ENCODE data around the gene GRIP2.
A peak's percentile ranks its signal among the peaks of the same experiment; 100 is the strongest.

GRIP2 gene

GRCh38 chr3:14561051-14561960 is 21.2 kb upstream of the GRIP2 start:
- DNase-seq (ENCODE audit: low spot score), result no peak

- DNase-seq (ENCODE audit: low spot score), result no peak
Observed at GRCh38 chr3:14560110-14560509, 20.0 kb upstream of the GRIP2 start.

- no peak for DNase-seq (ENCODE audit: low spot score)
Observed at GRCh38 chr3:14558029-14558428, 17.9 kb upstream of the GRIP2 start.

- peak; percentile 56 for DNase-seq (ENCODE audit: low spot score)
Observed at GRCh38 chr3:14555835-14556234, 15.7 kb upstream of the GRIP2 start.

DNA sequence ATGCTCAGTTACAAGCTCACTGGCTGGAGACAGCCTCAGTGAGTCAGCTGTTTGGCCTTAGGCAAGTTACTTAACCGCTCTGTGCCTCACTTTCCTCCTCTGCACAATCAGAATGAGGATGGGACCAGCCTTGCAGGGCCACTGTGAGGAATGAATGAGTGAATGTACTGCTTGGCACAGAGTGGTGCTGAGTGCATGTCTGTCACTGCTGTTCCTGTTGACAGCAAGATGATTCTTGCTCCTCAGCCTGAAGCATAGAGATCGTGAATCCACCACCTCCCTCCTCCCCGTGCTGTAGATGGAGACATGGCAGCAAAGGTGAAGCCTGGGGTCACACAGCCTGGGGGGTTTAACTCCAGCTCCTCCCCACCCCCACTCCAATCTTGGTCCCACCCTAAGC is 14.6 kb upstream of the GRIP2 start:
- DNase-seq (ENCODE audit: low spot score), result no peak

DNA sequence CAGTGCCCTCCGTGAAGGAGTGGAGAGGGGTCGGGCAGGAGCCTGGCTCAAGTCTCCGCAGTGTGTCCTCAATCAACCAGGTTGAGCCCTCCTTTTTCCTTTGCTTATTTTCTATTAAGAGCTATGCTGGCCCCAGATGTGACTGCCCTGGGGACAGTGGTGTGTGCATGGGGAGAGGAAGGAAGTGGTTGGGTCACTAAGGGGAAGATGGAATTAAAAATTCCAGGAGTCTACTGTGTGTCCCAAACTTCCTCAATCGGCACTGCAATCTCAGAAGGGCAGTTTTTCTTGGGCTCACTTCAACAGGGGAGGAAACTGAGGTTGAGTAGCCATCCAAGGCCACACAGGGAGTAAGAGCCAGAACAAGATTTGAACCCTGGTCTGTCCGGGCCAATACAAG is 13.7 kb upstream of the GRIP2 start:
- DNase-seq (ENCODE audit: low spot score), result no peak

GRCh38 chr3:14552717-14553116 is 12.6 kb upstream of the GRIP2 start:
- DNase-seq (ENCODE audit: low spot score), result no peak

GRCh38 chr3:14552041-14552648 is 12.0 kb upstream of the GRIP2 start:
- DNase-seq (ENCODE audit: low spot score), result no peak

DNA sequence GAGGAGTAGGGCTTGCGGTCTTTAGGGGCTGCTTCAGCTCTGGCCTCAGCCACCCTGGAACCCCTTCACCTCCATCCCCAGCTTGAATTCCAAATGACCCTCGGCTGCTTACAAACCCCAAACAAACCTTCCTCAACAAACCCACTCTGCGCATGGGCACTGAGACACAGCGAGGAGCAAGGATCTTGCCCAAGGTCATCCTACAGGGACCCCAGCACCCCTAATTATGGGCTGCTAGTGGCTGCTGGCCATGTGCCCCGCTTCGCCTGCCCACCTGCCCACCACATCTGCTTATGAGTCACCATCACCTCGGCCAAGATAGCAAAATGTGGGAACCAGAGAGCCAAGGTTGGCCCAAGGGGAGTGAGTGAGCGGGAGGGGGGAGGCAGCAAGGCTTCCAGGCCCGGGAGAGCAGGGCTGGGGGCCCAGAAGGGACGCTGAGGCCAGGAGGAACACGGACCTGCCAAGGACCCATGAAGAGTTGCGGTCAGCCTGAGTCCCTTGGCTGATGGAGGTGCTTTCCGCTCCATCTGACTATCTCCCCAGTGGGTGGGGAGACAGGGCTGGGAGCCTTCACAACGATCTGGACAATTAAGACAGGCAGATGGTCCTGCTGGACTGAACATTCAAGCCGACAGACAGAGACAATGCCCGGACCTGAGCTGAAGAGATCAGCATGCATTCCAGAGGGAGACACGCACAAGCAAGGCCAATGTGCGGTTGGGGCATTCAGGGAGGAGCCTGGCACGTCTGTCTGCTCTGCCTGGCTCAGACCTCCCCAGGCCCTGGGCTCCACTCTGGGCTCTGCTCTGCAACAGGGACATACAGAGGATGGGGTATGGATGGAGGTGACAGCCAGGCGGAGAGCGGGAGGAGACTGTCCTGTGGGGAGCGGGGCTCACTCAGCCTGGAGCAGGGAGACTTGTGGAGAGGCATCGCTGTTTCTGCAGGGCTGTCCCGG is 10.8 kb upstream of the GRIP2 start:
- DNase-seq (ENCODE audit: low spot score), result no peak

DNA sequence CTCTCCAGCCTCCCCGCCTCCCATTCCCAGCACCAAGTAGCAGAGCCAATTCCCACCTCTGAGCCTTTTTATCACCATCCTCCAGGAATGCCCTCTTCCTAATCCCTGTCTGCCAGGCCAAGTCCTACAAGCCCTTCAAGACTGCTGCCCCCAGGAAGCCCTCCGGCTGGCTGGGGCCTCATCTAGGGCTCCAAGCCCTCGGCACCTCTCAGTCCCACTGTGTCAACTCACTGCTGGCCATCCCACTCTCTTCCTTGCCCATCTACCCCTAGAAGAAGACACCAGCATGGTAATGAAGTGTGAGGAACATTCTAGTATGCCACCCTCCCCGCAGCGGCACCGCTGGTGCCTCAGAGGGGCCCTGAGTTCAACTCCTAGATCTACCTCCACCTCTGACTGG is 10.0 kb upstream of the GRIP2 start:
- DNase-seq (ENCODE audit: low spot score), result no peak

DNA sequence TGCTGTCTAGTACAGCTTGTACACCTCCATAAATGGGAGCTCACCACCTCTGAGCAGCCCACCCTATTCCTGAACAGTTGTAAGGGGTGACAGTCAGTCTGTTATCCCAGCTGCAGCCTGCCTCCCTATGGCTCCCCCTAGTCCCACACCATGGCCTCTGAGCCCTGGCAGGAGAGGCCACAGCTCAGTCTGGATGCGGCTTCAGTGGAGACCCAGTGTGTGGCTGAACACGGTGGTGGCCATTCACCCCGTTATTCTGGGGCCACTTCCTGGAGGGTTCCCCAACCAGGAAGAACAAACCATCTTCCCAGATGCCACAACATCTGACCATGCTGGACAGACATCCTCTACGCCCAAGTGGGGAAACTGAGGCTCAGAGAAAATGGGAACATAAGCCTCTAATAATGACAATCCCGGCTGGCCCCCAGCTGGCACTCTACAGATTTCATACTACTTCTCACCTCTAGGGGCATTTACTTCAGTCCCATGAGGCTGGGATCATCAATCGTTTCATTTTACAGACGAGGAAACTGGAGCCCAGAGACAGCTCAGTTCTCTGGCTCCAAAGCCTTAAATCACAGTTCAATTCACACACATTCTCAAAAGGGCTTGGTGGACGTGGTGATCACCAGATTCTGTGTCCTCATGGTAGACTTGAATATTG is 9.2 kb upstream of the GRIP2 start:
- peak; percentile 58 for DNase-seq (ENCODE audit: low spot score)

DNA sequence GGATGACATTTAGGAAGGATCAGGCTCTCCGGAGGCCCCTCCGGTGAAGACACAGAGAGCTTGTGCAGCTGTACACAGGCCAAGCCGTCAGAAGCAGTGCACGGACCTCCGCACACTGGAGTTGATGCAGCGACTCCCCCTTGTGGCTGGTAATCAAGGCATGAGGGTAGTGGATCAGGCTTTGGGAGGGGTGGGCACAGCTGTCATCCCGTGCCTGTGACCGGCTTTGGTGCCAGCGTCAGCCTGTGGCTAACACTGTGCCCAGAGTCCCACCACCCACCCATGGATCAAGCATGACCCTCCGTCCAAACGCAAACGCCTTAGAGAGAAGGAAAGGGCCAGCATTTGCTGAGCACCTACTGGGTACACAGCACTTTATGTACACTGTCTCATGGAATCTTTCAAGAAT is 8.2 kb upstream of the GRIP2 start:
- DNase-seq (ENCODE audit: low spot score), result peak; percentile 90

DNA sequence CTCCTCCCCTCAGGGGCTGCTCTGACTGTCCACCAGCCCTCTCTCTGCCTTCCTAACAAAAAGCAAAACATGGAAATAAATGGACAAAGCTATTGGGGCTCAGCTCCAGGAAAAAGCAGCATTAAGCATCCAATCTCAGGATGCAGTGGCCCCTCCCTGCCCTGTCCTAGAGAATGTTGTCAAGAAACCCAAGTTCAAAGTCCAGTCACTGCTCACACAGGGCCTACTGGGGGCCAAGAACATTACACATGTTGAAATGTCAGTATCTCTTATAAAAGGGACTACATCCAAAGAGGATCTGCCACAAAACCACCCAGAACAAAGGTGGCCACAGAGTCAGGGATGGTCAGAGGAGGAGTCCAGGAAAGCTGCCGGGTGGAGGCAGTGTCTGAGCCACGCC is 7.6 kb upstream of the GRIP2 start:
- no peak for DNase-seq (ENCODE audit: low spot score)

GRCh38 chr3:14546041-14546440 is 5.9 kb upstream of the GRIP2 start:
- no peak for DNase-seq (ENCODE audit: low spot score)

GRCh38 chr3:14545251-14545635 is 5.1 kb upstream of the GRIP2 start:
- DNase-seq (ENCODE audit: low spot score), result no peak

GRCh38 chr3:14544282-14545250 is 4.4 kb upstream of the GRIP2 start:
- no peak for DNase-seq (ENCODE audit: low spot score)

DNA sequence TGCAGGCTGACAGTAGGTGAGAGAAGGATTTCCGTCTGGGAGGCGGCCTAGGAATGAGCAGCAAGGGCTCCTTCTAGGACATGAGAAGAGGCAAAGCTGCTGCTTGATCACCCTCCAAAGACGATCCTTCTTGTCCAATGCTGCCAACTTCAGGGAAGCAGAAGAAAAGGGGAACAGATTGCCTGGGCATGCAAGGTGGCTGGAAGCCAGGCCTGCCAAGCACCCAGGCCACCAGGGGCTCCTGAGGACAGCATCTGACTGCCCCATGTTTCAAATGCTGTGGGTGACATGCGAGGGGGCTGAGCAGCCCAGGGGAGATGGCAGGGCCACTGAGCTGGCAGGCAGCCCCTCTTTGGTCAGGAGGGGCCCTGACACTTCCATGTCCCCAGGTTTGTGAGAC is 3.3 kb upstream of the GRIP2 start:
- no peak for DNase-seq (ENCODE audit: low spot score)

GRCh38 chr3:14542656-14543055 is 2.5 kb upstream of the GRIP2 start:
- DNase-seq (ENCODE audit: low spot score), result no peak

DNA sequence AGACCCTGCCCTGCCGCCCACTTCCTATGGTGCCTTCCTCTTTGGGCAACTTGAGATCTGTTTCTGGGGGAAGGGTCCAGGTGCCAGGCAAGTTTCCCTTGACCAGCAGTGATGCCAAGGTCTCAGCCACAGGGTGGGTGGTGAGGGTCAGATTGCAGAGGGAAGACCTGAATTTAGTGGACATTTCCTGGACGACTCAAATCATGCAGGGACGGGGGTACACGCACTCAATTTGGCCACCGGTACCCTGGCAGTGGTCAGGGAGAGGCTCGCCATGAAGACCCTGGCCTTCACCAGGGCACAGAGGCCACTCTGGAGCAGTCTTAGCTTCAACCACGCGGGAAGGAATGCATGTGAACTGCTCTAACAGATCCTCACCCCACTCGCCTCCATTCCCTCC is 1.5 kb upstream of the GRIP2 start:
- DNase-seq (ENCODE audit: low spot score), result no peak

- DNase-seq (ENCODE audit: low spot score), result no peak
Observed at GRCh38 chr3:14540821-14541385, 761 bp upstream of the GRIP2 start.

DNA sequence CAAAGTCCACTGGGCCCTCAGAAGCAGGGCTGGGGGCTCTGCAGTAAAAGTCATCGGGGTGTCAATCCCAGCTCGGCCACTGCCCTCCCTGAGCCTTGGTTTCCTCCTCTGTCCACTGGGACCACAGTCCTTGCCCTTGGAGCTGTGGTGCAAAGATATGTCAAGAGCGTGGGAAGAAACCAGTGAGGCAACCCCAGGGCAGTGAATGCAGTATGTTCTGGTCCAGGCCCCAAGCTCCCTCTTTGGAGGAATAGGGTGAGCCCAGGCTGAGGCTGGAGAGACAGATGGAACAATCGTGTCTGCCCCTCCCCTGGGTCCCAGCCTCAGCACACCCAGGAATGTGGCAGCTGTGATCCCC is 779 bp downstream of the GRIP2 start:
- no peak for DNase-seq (ENCODE audit: low spot score)
